ENCODE measurements around the gene SMURF2. TPM values are rescaled to one million over a fixed set of nuclear protein-coding genes. Genes with fewer than 3 reads are reported as not detected.
A peak's percentile ranks its signal among the peaks of the same experiment; 100 is the strongest.

Gene SMURF2
- polyA plus RNA-seq, 2 of the 4 experiments (the other 2 are of a cell fraction) = 16.7 to 26.3 TPM

GRCh38 chr17:64505340-64506200, 156.5 kb downstream of the SMURF2 start (continued):
- TF ChIP-seq ESRRA (IDR thresholded peaks at IDR 0.05; ENCODE audit: borderline replicate concordance, low read length) (no peak), NR3C1 (IDR thresholded peaks at IDR 0.05) (no peak), POLR2AphosphoS2 (conservative IDR thresholded peaks at IDR 0.05; ENCODE audit: low read length) (no peak), RARB (CRISPR knock-in tag; IDR thresholded peaks at IDR 0.05) (peak; percentile 86; the same call in 1 of the 2 replicates), MYC (IDR thresholded peaks at IDR 0.05; ENCODE audit: borderline replicate concordance, low read length) (peak; percentile 66; the same call in 1 of the 2 replicates), GATA3 (IDR thresholded peaks at IDR 0.05; ENCODE audit: borderline replicate concordance) (no peak), KDM1A (IDR thresholded peaks at IDR 0.05; ENCODE audit: low read depth) (no peak), FOSB (CRISPR knock-in tag; IDR thresholded peaks at IDR 0.05) (peak; percentile 85), NFE2L2 (conservative IDR thresholded peaks at IDR 0.05; ENCODE audit: low read length) (no peak), JUNB (IDR thresholded peaks at IDR 0.05) (no peak), RFX5 (IDR thresholded peaks at IDR 0.05) (no peak), ZFP36 (IDR thresholded peaks at IDR 0.05; ENCODE audit: borderline replicate concordance, partially characterized antibody) (no peak), POLR2A (IDR thresholded peaks at IDR 0.05; ENCODE audit: low read length) (peak; percentile 65), NPAS2 (CRISPR knock-in tag; IDR thresholded peaks at IDR 0.05; ENCODE audit: borderline replicate concordance) (no peak), ZNF302 (CRISPR knock-in tag; IDR thresholded peaks at IDR 0.05) (no peak), RAD21 (conservative IDR thresholded peaks at IDR 0.05 in 1 of 2, IDR thresholded peaks at IDR 0.05 in 1 of 2) (no peak), RNF2 (IDR thresholded peaks at IDR 0.05; ENCODE audit: borderline replicate concordance, low read depth) (no peak), CBX8 (IDR thresholded peaks at IDR 0.05) (no peak), MAX (IDR thresholded peaks at IDR 0.05) (peak; percentile 87), TP53 (CRISPR knock-in tag; IDR thresholded peaks at IDR 0.05) (peak; percentile 83), ZC3H11A (IDR thresholded peaks at IDR 0.05) (no peak), ZSCAN20 (CRISPR knock-in tag; IDR thresholded peaks at IDR 0.05) (no peak)

GRCh38 chr17:64504769-64505339, 157.3 kb downstream of the SMURF2 start:
- Histone ChIP-seq H3K4me3 (peak overlapping the region; percentile 91), H3K9me3 (no peaks in the 10 kb centered on the region), H3K27ac (peak overlapping the region; percentile 96 to 97), H3K4me1 (peaks cover 48% of the 10 kb centered on the region), H3K4me2 (peak overlapping the region; percentile 93)
- no peak for FAIRE-seq
- ChIA-PET POLR2A (interaction anchor here (0.6 to 4.2 kb wide), 28 partner anchors 7 to 543 kb away, joined by 3 to 132 read pairs (median 4); partner anchors contain the start of genes POLG2 and SMURF2), CTCF (interaction anchor here (0.5 to 4.9 kb wide), 11 partner anchors 9 to 144 kb away, joined by 3 to 42 read pairs (median 4); partner anchors contain the start of gene POLG2)
- WGBS (ENCODE audit: missing lambda C conversion rate) = 2% methylated on average over 13 of the region's 13 CpGs
- ATAC-seq = no peak
- peak; percentile 72 for TF ChIP-seq MAFK (IDR thresholded peaks at IDR 0.05; ENCODE audit: partially characterized antibody)
- TF ChIP-seq RCOR1 (IDR thresholded peaks at IDR 0.05; ENCODE audit: low read depth, low read length) = no peak
- TF ChIP-seq FOXS1 (CRISPR knock-in tag; IDR thresholded peaks at IDR 0.05) = no peak
- 0 out of 2 replicates have a peak, but pooled peaks have one; percentile 47 for TF ChIP-seq TFCP2L1 (CRISPR knock-in tag; IDR thresholded peaks at IDR 0.05)
- peak; percentile 75; the same call in 1 of the 2 replicates for TF ChIP-seq POLR2AphosphoS2 (conservative IDR thresholded peaks at IDR 0.05; ENCODE audit: low read length)
- peak in 1 of 2 experiments; percentile 45 for DNase-seq (ENCODE audit: low read depth in 1 of 2, low spot score in 1 of 2)
